HG02678 (cell line): ENCODE results near the gene STK32B.
"Not testable (repeated sequence)": the region's sequence is repeated elsewhere in the genome, so short reads cannot be mapped to it uniquely, and the experiment has no call there.

Experiments used
- ATAC-seq: cut with Tn5 transposase; IDR thresholded peaks from one replicate; pipeline ENCODE4 v1.9.1; 2021; ENCODE audit warnings: mild to moderate bottlenecking, moderate library complexity; ENCODE audit not compliant: unreplicated experiment

The STK32B gene

GRCh38 chr4:5423670-5424069, 372.4 kb downstream of the STK32B start:
- ATAC-seq: no peak

- no peak for ATAC-seq
Observed at GRCh38 chr4:5424211-5424610, 372.9 kb downstream of the STK32B start.

- ATAC-seq: no peak
Observed at GRCh38 chr4:5424901-5425300, 373.6 kb downstream of the STK32B start.

- ATAC-seq: no peak
Observed at GRCh38 chr4:5429747-5430146, 378.5 kb downstream of the STK32B start.

GRCh38 chr4:5433196-5433595, 381.9 kb downstream of the STK32B start:
- ATAC-seq: no peak

GRCh38 chr4:5435201-5435600, 383.9 kb downstream of the STK32B start:
- no peak for ATAC-seq

GRCh38 chr4:5435823-5436222, 384.5 kb downstream of the STK32B start:
- no peak for ATAC-seq

GRCh38 chr4:5443976-5444802, 392.9 kb downstream of the STK32B start:
- ATAC-seq: not testable (repeated sequence)

GRCh38 chr4:5444918-5445517, 393.7 kb downstream of the STK32B start:
- no peak for ATAC-seq

GRCh38 chr4:5446595-5447226, 395.4 kb downstream of the STK32B start:
- no peak for ATAC-seq

GRCh38 chr4:5447755-5448154, 396.5 kb downstream of the STK32B start:
- no peak for ATAC-seq

- no peak for ATAC-seq
Observed at GRCh38 chr4:5448221-5448620, 396.9 kb downstream of the STK32B start.

GRCh38 chr4:5451243-5451642, 400.0 kb downstream of the STK32B start:
- no peak for ATAC-seq

GRCh38 chr4:5452156-5452555, 400.9 kb downstream of the STK32B start:
- no peak for ATAC-seq

- no peak for ATAC-seq
Observed at GRCh38 chr4:5455003-5455585, 403.8 kb downstream of the STK32B start.

GRCh38 chr4:5456296-5456845, 405.1 kb downstream of the STK32B start:
- no peak for ATAC-seq

GRCh38 chr4:5458676-5459075, 407.4 kb downstream of the STK32B start:
- ATAC-seq: no peak

GRCh38 chr4:5459236-5459635, 408.0 kb downstream of the STK32B start:
- ATAC-seq: no peak

GRCh38 chr4:5460106-5460801, 409.0 kb downstream of the STK32B start:
- ATAC-seq: no peak

- ATAC-seq: no peak
Observed at GRCh38 chr4:5461477-5461876, 410.2 kb downstream of the STK32B start.
